Kidney (tissue), 14 donors: ENCODE measurements around the gene RYR2. TPM values are rescaled to one million over a fixed set of nuclear protein-coding genes. Genes with fewer than 3 reads are reported as not detected.
"Not testable (repeated sequence)": the region's sequence is repeated elsewhere in the genome, so short reads cannot be mapped to it uniquely, and the experiment has no call there.

Experiments
- DNase-seq, 5 donors: peaks; one replicate each; pipeline ENCODE4 v3.0.0-alpha.2; 2013 to 2020
- FAIRE-seq: peaks from 2 replicates; lab custom pipeline; 2012; peaks lifted over from hg19 to GRCh38; lab: Jason Lieb, UNC
- H3K27ac ChIP-seq, 2 donors: one replicate each; pipeline ENCODE4 v1.7.0; 2013; ENCODE audit warnings: low read depth in 2 of 2, low read length in 2 of 2, inconsistent platforms in 1 of 2
- H3K27me3 ChIP-seq: one replicate; pipeline ENCODE4 v1.7.1; 2013; ENCODE audit warnings: low read length, inconsistent platforms; ENCODE audit not compliant: control insufficient read depth, insufficient read depth
- H3K36me3 ChIP-seq, 3 donors: one replicate each; pipeline versions ENCODE4 v1.7.0 to v1.7.1; 2013; ENCODE audit warnings: low read length in 3 of 3, control low read depth in 1 of 3, inconsistent platforms in 1 of 3; ENCODE audit not compliant: insufficient read depth in 3 of 3, control insufficient read depth in 2 of 3
- H3K4me1 ChIP-seq, 3 donors: one replicate each; pipeline versions ENCODE4 v1.7.0 to v1.7.1; 2013; ENCODE audit warnings: low read length in 3 of 3, inconsistent platforms in 1 of 3, low read depth in 1 of 3; ENCODE audit not compliant: control insufficient read depth in 2 of 3, insufficient read depth in 2 of 3
- H3K4me3 ChIP-seq, 3 donors: one replicate each; pipeline versions ENCODE4 v1.7.0 to v1.8.1; 2013; ENCODE audit warnings: low read length in 3 of 3, control low read depth in 1 of 3, inconsistent platforms in 1 of 3
- H3K9ac ChIP-seq, 3 donors: one replicate each; pipeline versions ENCODE4 v1.7.0 to v1.7.1; 2013; ENCODE audit warnings: low read length in 3 of 3, control low read depth in 1 of 3, inconsistent platforms in 1 of 3
- H3K9me3 ChIP-seq, 3 donors: one replicate each; pipeline versions ENCODE4 v1.7.0 to v1.7.1; 2013; ENCODE audit warnings: low read length in 3 of 3, control low read depth in 1 of 3, inconsistent platforms in 1 of 3; ENCODE audit not compliant: control insufficient read depth in 2 of 3, insufficient read depth in 1 of 3
- intact Hi-C: fragments of 100-400 bp; cut with DNase I; formaldehyde crosslinking; loops from one replicate; pipeline ENCODE4 v1.11.1; 2022
- polyA plus RNA-seq: library from polyadenylated mRNA; stranded (reverse); fragments of 350-450 nt; fragmentation: Illumina TruSeq; extraction: RNeasy Lipid Tissue Mini Kit (QIAGEN cat#74804); gene quantifications from one replicate; pipeline ENCODE4 v1.2.3, GENCODE V29; 2014; ENCODE audit warnings: low read depth, low replicate concordance; ENCODE audit not compliant: insufficient read depth
- total RNA-seq: library from RNA; stranded (reverse); fragmentation: NEBNext Ultra II Directional; extraction: Animal tissue kit (Norgen Biotek cat#: 25700); gene quantifications from one replicate; pipeline ENCODE4 v1.2.1, GENCODE V29; 2021
- TF ChIP-seq, protein P1 (sequence below): IDR thresholded peaks from 3 replicates; pipeline ENCODE4 v1.5.1; 2012; ENCODE audit warnings: mild to moderate bottlenecking, moderate library complexity, borderline replicate concordance; ENCODE audit not compliant: insufficient read depth; ENCODE audit errors: extremely low read depth
- donor health status: control.
- donor health status: control.
- donor health status: control.
- donor health status: control.
- donor health status: control.
- donor health status: DM: yes; HTN: yes; CAD: no.
- donor health status: Normal renal cell carcinoma (clear cell type).

Gene RYR2
- total and polyA plus RNA-seq, 2 donors from 2014 or later: 0.28 to 0.60 TPM

DNA sequence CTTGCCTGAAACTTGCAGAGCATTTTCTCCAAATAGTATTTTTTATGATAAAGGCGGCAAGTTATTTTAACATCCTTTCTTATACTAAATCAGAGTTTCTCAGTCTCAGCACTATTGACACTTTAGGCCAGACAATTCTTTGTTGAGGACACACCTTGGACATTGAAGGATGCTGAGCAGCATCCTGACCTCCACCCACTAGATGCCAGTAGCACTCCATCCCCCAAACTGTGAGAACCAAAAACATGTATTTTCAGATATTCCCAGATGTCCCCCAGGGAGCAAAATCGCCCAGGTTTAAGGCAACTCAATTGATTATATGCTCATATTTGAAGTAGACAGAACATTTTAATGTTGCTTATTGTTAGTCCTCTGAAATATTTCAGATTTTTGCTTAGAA lies 549.4 kb downstream of the RYR2 start:
- FAIRE-seq: no peak
- Histone ChIP-seq H3K9me3 (no peaks in the 10 kb centered on the region), H3K9ac (no peak overlapping the region), H3K4me1 (no peaks in the 10 kb centered on the region), H3K4me3 (no peak overlapping the region), H3K27me3 (no peaks in the 10 kb centered on the region), H3K36me3 (no peaks in the 10 kb centered on the region), H3K27ac (no peak overlapping the region)
- TF ChIP-seq, protein P1, sequence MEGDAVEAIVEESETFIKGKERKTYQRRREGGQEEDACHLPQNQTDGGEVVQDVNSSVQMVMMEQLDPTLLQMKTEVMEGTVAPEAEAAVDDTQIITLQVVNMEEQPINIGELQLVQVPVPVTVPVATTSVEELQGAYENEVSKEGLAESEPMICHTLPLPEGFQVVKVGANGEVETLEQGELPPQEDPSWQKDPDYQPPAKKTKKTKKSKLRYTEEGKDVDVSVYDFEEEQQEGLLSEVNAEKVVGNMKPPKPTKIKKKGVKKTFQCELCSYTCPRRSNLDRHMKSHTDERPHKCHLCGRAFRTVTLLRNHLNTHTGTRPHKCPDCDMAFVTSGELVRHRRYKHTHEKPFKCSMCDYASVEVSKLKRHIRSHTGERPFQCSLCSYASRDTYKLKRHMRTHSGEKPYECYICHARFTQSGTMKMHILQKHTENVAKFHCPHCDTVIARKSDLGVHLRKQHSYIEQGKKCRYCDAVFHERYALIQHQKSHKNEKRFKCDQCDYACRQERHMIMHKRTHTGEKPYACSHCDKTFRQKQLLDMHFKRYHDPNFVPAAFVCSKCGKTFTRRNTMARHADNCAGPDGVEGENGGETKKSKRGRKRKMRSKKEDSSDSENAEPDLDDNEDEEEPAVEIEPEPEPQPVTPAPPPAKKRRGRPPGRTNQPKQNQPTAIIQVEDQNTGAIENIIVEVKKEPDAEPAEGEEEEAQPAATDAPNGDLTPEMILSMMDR: no peak
- no peak for DNase-seq
- intact Hi-C loops: no loop called here

DNA sequence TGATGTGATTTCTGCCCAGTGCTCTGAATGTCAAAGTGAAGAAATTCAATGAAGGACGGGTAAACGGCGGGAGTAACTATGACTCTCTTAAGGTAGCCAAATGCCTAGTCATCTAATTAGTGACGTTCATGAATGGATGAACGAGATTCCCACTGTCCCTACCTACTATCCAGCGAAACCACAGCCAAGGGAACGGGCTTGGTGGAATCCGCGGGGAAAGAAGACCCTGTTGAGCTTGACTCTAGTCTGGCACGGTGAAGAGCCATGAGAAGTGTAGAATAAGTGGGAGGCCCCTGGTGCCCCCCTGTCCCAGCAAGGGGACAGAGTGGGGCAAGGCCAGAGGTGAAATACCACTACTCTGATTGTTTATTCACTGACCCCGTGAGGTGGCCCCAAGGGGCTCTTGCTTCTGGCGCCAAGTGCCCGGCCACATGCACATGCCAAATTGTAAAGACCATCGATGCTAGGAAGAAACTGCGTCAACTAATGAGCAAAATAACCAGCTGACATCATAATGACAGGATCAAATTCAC lies 561.1 kb downstream of the RYR2 start:
- H3K4me3 ChIP-seq, H3K4me1 ChIP-seq, FAIRE-seq, H3K9ac ChIP-seq, H3K27me3 ChIP-seq, DNase-seq, H3K9me3 ChIP-seq, intact Hi-C loops, H3K27ac ChIP-seq, H3K36me3 ChIP-seq: not testable (repeated sequence)

DNA sequence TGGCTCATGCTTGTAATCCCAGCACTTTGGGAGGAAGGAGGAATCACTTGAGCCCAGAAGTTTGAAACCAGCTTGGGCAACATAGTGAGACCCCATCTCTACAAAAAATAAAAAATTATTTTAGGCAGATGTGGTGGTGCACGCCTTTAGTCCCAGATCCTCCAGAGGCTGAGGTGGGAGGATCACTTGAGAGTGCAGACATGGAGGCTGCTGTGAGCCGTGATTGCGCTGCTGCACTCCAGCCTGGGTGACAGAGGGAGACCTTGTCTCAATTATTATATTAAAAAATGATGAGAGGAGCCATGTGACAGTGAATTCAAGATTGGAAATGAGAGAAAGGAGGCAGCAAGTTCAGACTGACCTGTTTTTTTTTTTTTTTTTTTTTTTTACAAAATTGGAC lies 566.4 kb downstream of the RYR2 start:
- FAIRE-seq (no peak), DNase-seq (no peak)
- no peak overlapping the region for H3K9ac ChIP-seq
- H3K4me3 ChIP-seq: no peak overlapping the region
- TF ChIP-seq, protein P1: no peak
- H3K4me1 ChIP-seq: no peaks in the 10 kb centered on the region
- H3K36me3 ChIP-seq: no peaks in the 10 kb centered on the region
- intact Hi-C loops: no loop called here
- H3K27ac ChIP-seq: no peak overlapping the region
- no peaks in the 10 kb centered on the region for H3K27me3 ChIP-seq
- H3K9me3 ChIP-seq: no peaks in the 10 kb centered on the region

DNA sequence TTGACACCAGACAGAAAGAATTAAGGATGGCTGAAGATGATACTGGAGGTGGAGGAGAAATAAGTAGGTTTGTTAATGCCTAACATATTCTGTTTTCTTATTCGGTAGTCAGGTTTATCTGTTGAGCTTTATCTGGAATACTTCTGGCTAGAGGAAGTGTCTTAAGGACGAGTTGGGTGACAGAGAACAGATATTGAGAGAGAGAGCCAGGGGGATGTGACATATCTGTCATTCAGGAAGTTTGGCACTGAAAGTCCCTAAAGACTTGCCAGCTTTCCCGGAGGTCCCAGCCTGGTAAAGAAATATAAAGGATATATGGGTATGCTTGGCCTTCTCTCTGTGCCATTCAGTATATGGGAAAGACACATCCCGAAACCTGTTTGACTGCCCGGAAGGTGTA lies 568.2 kb downstream of the RYR2 start:
- intact Hi-C loops: no loop called here
- no peaks in the 10 kb centered on the region for H3K27me3 ChIP-seq
- H3K36me3 ChIP-seq: no peaks in the 10 kb centered on the region
- no peak for DNase-seq
- no peak for FAIRE-seq
- TF ChIP-seq, protein P1: no peak
- H3K9me3 ChIP-seq: no peaks in the 10 kb centered on the region
- no peak overlapping the region for H3K9ac ChIP-seq
- H3K4me3 ChIP-seq: no peak overlapping the region
- no peak overlapping the region for H3K27ac ChIP-seq
- H3K4me1 ChIP-seq: no peaks in the 10 kb centered on the region
